H1 (cell line): Measurements from ENCODE around the gene ZC2HC1C. TPM values are rescaled to one million over a fixed set of nuclear protein-coding genes. Genes with fewer than 3 reads are reported as not detected.

Experiments used
- CTCF ChIA-PET: fragments of 300-600 bp; sonication (Branson Sonifier 250); formaldehyde crosslinking; loops from one replicate; lab custom pipeline; 2021; ENCODE audit not compliant: partially characterized antibody; lab: Charles Lee
- POLR2A ChIA-PET: fragments of 300-600 bp; sonication (Branson Sonifier 250); formaldehyde crosslinking; loops from one replicate; lab custom pipeline; 2021; ENCODE audit warnings: inconsistent platforms; ENCODE audit not compliant: partially characterized antibody; lab: Charles Lee
- DNase-seq, 2 experiments: peaks; one replicate each; pipeline versions ENCODE4 v3.0.0 to v3.0.0-alpha.2; 2010 to 2022; ENCODE audit warnings: low spot score in 2 of 2, low read depth in 1 of 2, mixed read lengths in 1 of 2
- FAIRE-seq: peaks from 2 replicates; lab custom pipeline; 2011; peaks lifted over from hg19 to GRCh38; lab: Jason Lieb, UNC
- H2AFZ ChIP-seq: 2 replicates; pipeline ENCODE4 v1.8.1; 2012; ENCODE audit warnings: low read length, inconsistent platforms
- H2AK5ac ChIP-seq: 2 replicates; pipeline ENCODE4 v1.6.1; 2013; ENCODE audit warnings: low read depth, low read length
- H2BK120ac ChIP-seq: replicated peaks from 2 replicates; pipeline ENCODE3; 2013; ENCODE audit warnings: low read depth, low read length, inconsistent platforms
- H2BK12ac ChIP-seq: 2 replicates; pipeline ENCODE4 v1.6.1; 2013; ENCODE audit warnings: low read depth, low read length
- H2BK15ac ChIP-seq: 2 replicates; pipeline ENCODE4 v1.6.1; 2013; ENCODE audit warnings: low read length
- H2BK20ac ChIP-seq: 2 replicates; pipeline ENCODE4 v1.6.1; 2013; ENCODE audit warnings: low read length
- H2BK5ac ChIP-seq: 2 replicates; pipeline ENCODE4 v1.6.1; 2013; ENCODE audit warnings: low read depth, low read length
- H3K14ac ChIP-seq: 2 replicates; pipeline ENCODE4 v1.6.1; 2013; ENCODE audit warnings: inconsistent platforms; ENCODE audit not compliant: insufficient read length
- H3K18ac ChIP-seq: 2 replicates; pipeline ENCODE4 v1.6.1; 2013; ENCODE audit warnings: low read length; ENCODE audit errors: extremely low read depth
- H3K23ac ChIP-seq: 2 replicates; pipeline ENCODE4 v1.6.1; 2013; ENCODE audit warnings: inconsistent platforms; ENCODE audit not compliant: insufficient read length
- H3K23me2 ChIP-seq: 2 replicates; pipeline ENCODE4 v1.6.1; 2013; ENCODE audit warnings: low read depth, low read length
- H3K27ac ChIP-seq: 2 replicates; pipeline ENCODE4 v1.6.1; 2011; ENCODE audit warnings: low read depth, low read length, inconsistent platforms
- H3K27me3 ChIP-seq, 4 experiments: replicated peaks in 1 of 4; 1 replicate in 1 of 4; 2 replicates in 3 of 4; pipeline versions ENCODE4 v1.6.1 to v1.8.1; 2011 to 2013; ENCODE audit warnings: low read length in 3 of 4, mild to moderate bottlenecking in 3 of 4, inconsistent platforms in 2 of 4, mixed read lengths in 2 of 4, moderate library complexity in 1 of 4; ENCODE audit not compliant: control insufficient read depth in 3 of 4, insufficient read depth in 3 of 4; ENCODE audit errors: extremely low read depth in 1 of 4
- H3K36me3 ChIP-seq, 4 experiments: 2 replicates each; pipeline versions ENCODE4 v1.6.1 to v1.8.1; 2011 to 2013; ENCODE audit warnings: mild to moderate bottlenecking in 4 of 4, low read length in 3 of 4, moderate library complexity in 2 of 4, control low read depth in 1 of 4, inconsistent platforms in 1 of 4; ENCODE audit not compliant: insufficient read depth in 4 of 4, control insufficient read depth in 2 of 4
- H3K4ac ChIP-seq: replicated peaks from 2 replicates; pipeline ENCODE3; 2013; ENCODE audit warnings: low read length, low read depth, mixed read lengths, inconsistent platforms; ENCODE audit not compliant: insufficient read length
- H3K4me1 ChIP-seq, 4 experiments: replicated peaks in 1 of 4; 1 replicate in 1 of 4; 2 replicates in 3 of 4; pipeline versions ENCODE4 v1.6.1 to v1.8.1; 2011 to 2013; ENCODE audit warnings: low read length in 3 of 4, inconsistent platforms in 2 of 4, mixed read lengths in 1 of 4; ENCODE audit not compliant: insufficient read depth in 4 of 4, control insufficient read depth in 3 of 4
- H3K4me2 ChIP-seq, 2 experiments: 2 replicates each; pipeline versions ENCODE4 v1.6.1 to v1.8.1; 2011 to 2013; ENCODE audit warnings: low read depth in 2 of 2, low read length in 2 of 2, control low read depth in 1 of 2, inconsistent platforms in 1 of 2, mild to moderate bottlenecking in 1 of 2; ENCODE audit not compliant: insufficient read depth in 1 of 2
- H3K4me3 ChIP-seq, 4 experiments: fragments of 200-600, 300-600 bp in 1 of 4; sonication (generic), shearing (Covaris generic), sonication (Bioruptor Twin) in 1 of 4; 2 replicates each; pipeline versions ENCODE4 v1.5.1 to v1.8.1; 2011 to 2016; ENCODE audit warnings: low read length in 4 of 4, low read depth in 3 of 4, control low read depth in 2 of 4, inconsistent platforms in 2 of 4, mild to moderate bottlenecking in 2 of 4, mixed read lengths in 1 of 4, moderate library complexity in 1 of 4; ENCODE audit not compliant: insufficient read depth in 2 of 4; ENCODE audit errors: extremely low read depth in 1 of 4
- H3K56ac ChIP-seq: replicated peaks from 2 replicates; pipeline ENCODE3; 2013; ENCODE audit warnings: low read depth, mild to moderate bottlenecking, mixed read lengths, low read length, inconsistent platforms; ENCODE audit not compliant: insufficient read length
- H3K79me1 ChIP-seq: 2 replicates; pipeline ENCODE4 v1.6.1; 2013; ENCODE audit warnings: low read depth, low read length, control low read depth
- H3K79me2 ChIP-seq, 2 experiments: 2 replicates each; pipeline versions ENCODE4 v1.6.1 to v1.8.1; 2012 to 2013; ENCODE audit warnings: low read length in 2 of 2, mild to moderate bottlenecking in 2 of 2, inconsistent platforms in 1 of 2; ENCODE audit not compliant: insufficient read depth in 2 of 2, control insufficient read depth in 1 of 2
- H3K9ac ChIP-seq, 4 experiments: replicated peaks in 1 of 4; 1 replicate in 1 of 4; 2 replicates in 3 of 4; pipeline versions ENCODE4 v1.6.1 to v1.8.1; 2011 to 2013; ENCODE audit warnings: low read depth in 3 of 4, low read length in 3 of 4, control low read depth in 2 of 4, mild to moderate bottlenecking in 2 of 4, moderate library complexity in 2 of 4, inconsistent platforms in 1 of 4; ENCODE audit errors: extremely low read depth in 1 of 4
- H3K9me3 ChIP-seq, 2 experiments: 2 replicates each; pipeline versions ENCODE4 v1.6.1 to v1.8.1; 2012 to 2013; ENCODE audit warnings: mild to moderate bottlenecking in 2 of 2, moderate library complexity in 2 of 2, control low read depth in 1 of 2, inconsistent platforms in 1 of 2, low read depth in 1 of 2, low read length in 1 of 2, mixed read lengths in 1 of 2; ENCODE audit not compliant: insufficient read depth in 2 of 2
- H4K20me1 ChIP-seq, 2 experiments: replicated peaks in 1 of 2; 2 replicates each; pipeline versions ENCODE3 to v1.8.1; 2011 to 2013; ENCODE audit warnings: inconsistent platforms in 2 of 2, low read length in 2 of 2, mild to moderate bottlenecking in 1 of 2; ENCODE audit not compliant: insufficient read depth in 2 of 2, control insufficient read depth in 1 of 2
- H4K5ac ChIP-seq: 2 replicates; pipeline ENCODE4 v1.6.1; 2013; ENCODE audit warnings: low read length, low read depth, mixed read lengths, inconsistent platforms; ENCODE audit not compliant: insufficient read length
- H4K8ac ChIP-seq: 2 replicates; pipeline ENCODE4 v1.8.0; 2013; ENCODE audit warnings: mild to moderate bottlenecking, moderate library complexity, low read length, inconsistent platforms; ENCODE audit not compliant: insufficient read depth; ENCODE audit errors: extremely low read depth
- H4K91ac ChIP-seq: replicated peaks from 2 replicates; pipeline ENCODE3; 2013; ENCODE audit warnings: low read length, mixed read lengths, inconsistent platforms; ENCODE audit not compliant: insufficient read length
- CHD2 ChIP-seq: IDR thresholded peaks from 2 replicates; pipeline ENCODE4 v1.6.1; 2012; ENCODE audit warnings: low read length, improper control_type of control experiment
- EGR1 ChIP-seq: IDR thresholded peaks from 2 replicates; pipeline ENCODE4 v1.6.1; 2011; ENCODE audit warnings: low read depth, low read length, borderline replicate concordance
- GTF2F1 ChIP-seq: IDR thresholded peaks from 2 replicates; pipeline ENCODE4 v1.6.1; 2012; ENCODE audit warnings: low read depth, low read length, improper control_type of control experiment, borderline replicate concordance
- HDAC2 ChIP-seq, 2 experiments: fragments of 300-600 bp in 1 of 2; sonication (generic) in 1 of 2; IDR thresholded peaks; 2 replicates each; pipeline ENCODE4 v1.6.1; 2011 to 2012; ENCODE audit warnings: low read depth in 2 of 2, low read length in 2 of 2, mild to moderate bottlenecking in 2 of 2, moderate library complexity in 2 of 2, borderline replicate concordance in 1 of 2, inconsistent platforms in 1 of 2
- JUN ChIP-seq: IDR thresholded peaks from 2 replicates; pipeline ENCODE4 v1.6.1; 2011; ENCODE audit warnings: low read depth, mild to moderate bottlenecking, improper control_type of control experiment, low read length
- MAFK ChIP-seq: IDR thresholded peaks from 2 replicates; pipeline ENCODE4 v1.6.1; 2012; ENCODE audit warnings: low read depth, mild to moderate bottlenecking, improper control_type of control experiment, low read length
- NANOG ChIP-seq: IDR thresholded peaks from 2 replicates; pipeline ENCODE4 v1.6.1; 2011; ENCODE audit warnings: low read length, low read depth, mild to moderate bottlenecking, inconsistent platforms; ENCODE audit not compliant: insufficient read depth, poor library complexity, severe bottlenecking
- POLR2A ChIP-seq, 2 experiments: IDR thresholded peaks; 1 replicate in 1 of 2; 2 replicates in 1 of 2; pipeline ENCODE4 v1.6.1; 2011; ENCODE audit warnings: low read depth in 2 of 2, low read length in 2 of 2, mild to moderate bottlenecking in 2 of 2; ENCODE audit errors: control extremely low read depth in 1 of 2
- RFX5 ChIP-seq: IDR thresholded peaks from 2 replicates; pipeline ENCODE4 v1.6.1; 2011; ENCODE audit warnings: low read depth, low read length, improper control_type of control experiment, borderline replicate concordance
- RNF2 ChIP-seq: fragments of 200-900, 300-1000 bp; sonication (generic); IDR thresholded peaks from 2 replicates; pipeline ENCODE4 v1.7.1; 2016; ENCODE audit warnings: borderline replicate concordance, low read depth, mild to moderate bottlenecking, antibody characterized with exemption, low read length; ENCODE audit not compliant: poor library complexity, severe bottlenecking; ENCODE audit errors: missing control alignments
- RXRA ChIP-seq: IDR thresholded peaks from 2 replicates; pipeline ENCODE4 v1.6.1; 2011; ENCODE audit warnings: low read depth, mild to moderate bottlenecking, low read length, moderate library complexity; ENCODE audit not compliant: insufficient read depth
- SRF ChIP-seq: IDR thresholded peaks from 2 replicates; pipeline ENCODE4 v1.6.1; 2011; ENCODE audit warnings: mild to moderate bottlenecking, low read depth, low read length, moderate library complexity
- WGBS, 2 experiments: shearing (Covaris generic) in 1 of 2; methylation state at CpG; one replicate each; pipeline versions ENCODE4 v1.1.6 to v1.1.7; 2013 to 2015; ENCODE audit warnings: low lambda C conversion rate in 2 of 2, mixed read lengths in 2 of 2, inconsistent platforms in 1 of 2, low coverage in 1 of 2, missing lambda C conversion rate in 1 of 2; ENCODE audit not compliant: insufficient replicate concordance in 2 of 2, insufficient coverage in 1 of 2, insufficient read length in 1 of 2; ENCODE audit errors: extremely low coverage in 1 of 2, missing lambda C conversion rate in 1 of 2; 5-methylcytosine and 5-hydroxymethylcytosine counted together
- polyA plus RNA-seq, 7 experiments: library from polyadenylated mRNA; depleted of rRNA in 3 of 7; stranded (reverse) in 5 of 7; unstranded in 2 of 7; fragments of >200 nt in 5 of 7; fragments of 200-250 nt in 2 of 7; gene quantifications; 1 replicate in 5 of 7; 2 replicates in 1 of 7; 4 replicates in 1 of 7; pipeline versions ENCODE4 v1.2.1 to v1.2.3, GENCODE V29; 2011 to 2013; ENCODE audit warnings: missing spikeins in 2 of 7, mixed read lengths in 2 of 7
- total RNA-seq: library from RNA; stranded (reverse); fragmentation: NEBNext Ultra II Directional; extraction: Animal tissue kit (Norgen Biotek cat#: 25700); gene quantifications from 2 replicates; pipeline ENCODE4 v1.2.1, GENCODE V29; 2021
- TF ChIP-seq, protein P1 (sequence below): IDR thresholded peaks from 2 replicates; pipeline ENCODE4 v1.6.1; 2012; ENCODE audit warnings: inconsistent platforms

The ZC2HC1C gene
- total and polyA plus RNA-seq, 2 of the 8 experiments (the other 6 are each of a cell fraction or from before 2014, with no cell fraction given), result 0.57 to 1.2 TPM

DNA sequence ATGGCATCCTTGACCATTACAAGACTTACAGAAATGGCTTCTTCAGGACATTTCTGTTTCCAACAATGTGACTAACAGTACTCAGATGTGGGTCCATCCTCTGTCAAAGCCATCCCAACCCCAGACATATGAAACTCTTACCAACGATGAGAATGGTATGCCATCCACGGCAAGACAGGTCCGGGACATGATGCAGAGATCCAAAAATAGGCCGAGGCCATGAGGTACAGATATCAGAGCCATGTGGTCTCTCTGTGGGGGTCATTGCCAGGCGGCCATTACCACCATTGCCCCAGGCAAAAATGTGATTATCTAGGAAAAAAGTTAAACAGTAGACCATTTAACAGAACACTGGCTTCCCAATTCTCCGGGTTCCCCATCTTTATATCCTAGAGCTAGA is 27.5 kb downstream of the ZC2HC1C start:
- no peak overlapping the region for H4K91ac ChIP-seq
- peaks cover 0 to 59% (median 30%) of the 10 kb centered on the region in 4 experiments; a peak in 6 of 8 replicates for H3K36me3 ChIP-seq
- WGBS, 2 experiments, result 91% methylated on average over 6 of the region's 6 CpGs; no CpG with 5 or more reads in 1 of the 2 experiments
- H3K27ac ChIP-seq, result no peak overlapping the region
- no peak overlapping the region for H2AFZ ChIP-seq
- no peak overlapping the region for H3K14ac ChIP-seq
- H3K9me3 ChIP-seq, result no peaks in the 10 kb centered on the region
- H3K56ac ChIP-seq, result no peak overlapping the region
- CTCF ChIA-PET, result interaction anchor here (0.8 to 1.3 kb wide), 2 partner anchors 9 to 11 kb away, joined by 3 to 6 read pairs; no protein-coding TSS in a partner anchor
- POLR2A ChIA-PET, result no interaction called here
- H3K18ac ChIP-seq, result no peak overlapping the region
- H2AK5ac ChIP-seq, result no peak overlapping the region
- H3K27me3 ChIP-seq, result no peaks in the 10 kb centered on the region
- FAIRE-seq, result no peak
- H3K9ac ChIP-seq, result no peak overlapping the region
- no peak overlapping the region for H3K4ac ChIP-seq
- no peaks in the 10 kb centered on the region for H4K20me1 ChIP-seq
- no peak for DNase-seq
- H3K4me1 ChIP-seq, result no peaks in the 10 kb centered on the region; a peak in 2 of 7 replicates
- no peaks in the 10 kb centered on the region; the same call in 1 of the 2 replicates for H3K23me2 ChIP-seq
- H4K8ac ChIP-seq, result no peak overlapping the region
- no peak overlapping the region for H3K4me2 ChIP-seq
- no peaks in the 10 kb centered on the region for H3K79me2 ChIP-seq
- H2BK15ac ChIP-seq, result no peak overlapping the region
- H3K23ac ChIP-seq, result no peak overlapping the region
- H4K5ac ChIP-seq, result no peak overlapping the region
- no peaks in the 10 kb centered on the region for H3K79me1 ChIP-seq
- H3K4me3 ChIP-seq, result no peak overlapping the region
- H2BK5ac ChIP-seq, result no peak overlapping the region
- no peak overlapping the region for H2BK20ac ChIP-seq
- H2BK12ac ChIP-seq, result no peak overlapping the region
- no peak overlapping the region for H2BK120ac ChIP-seq
- TF ChIP-seq GTF2F1 (no peak), POLR2A (IDR thresholded peaks at IDR 0.05; ENCODE audit: control extremely low read depth in 1 of 2, low read depth in 2 of 2, low read length in 2 of 2) (no peak), HDAC2 (IDR thresholded peaks at IDR 0.05; ENCODE audit: borderline replicate concordance in 1 of 2, low read depth in 2 of 2, low read length in 2 of 2) (no peak), MAFK (no peak), EGR1 (no peak), RXRA (no peak), SRF (no peak), RFX5 (no peak), RNF2 (no peak), CHD2 (no peak), NANOG (no peak), JUN (no peak)
- TF ChIP-seq, protein P1, sequence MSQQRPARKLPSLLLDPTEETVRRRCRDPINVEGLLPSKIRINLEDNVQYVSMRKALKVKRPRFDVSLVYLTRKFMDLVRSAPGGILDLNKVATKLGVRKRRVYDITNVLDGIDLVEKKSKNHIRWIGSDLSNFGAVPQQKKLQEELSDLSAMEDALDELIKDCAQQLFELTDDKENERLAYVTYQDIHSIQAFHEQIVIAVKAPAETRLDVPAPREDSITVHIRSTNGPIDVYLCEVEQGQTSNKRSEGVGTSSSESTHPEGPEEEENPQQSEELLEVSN, result no peak
